HG02884 (cell line): ENCODE measurements around the gene MED27.
A peak's percentile ranks its signal among the peaks of the same experiment; 100 is the strongest.

ENCODE experiments used
- ATAC-seq: cut with Tn5 transposase; IDR thresholded peaks from one replicate; pipeline ENCODE4 v1.9.1; 2021; ENCODE audit warnings: mild to moderate bottlenecking, moderate library complexity; ENCODE audit not compliant: unreplicated experiment

MED27 gene, protein sequence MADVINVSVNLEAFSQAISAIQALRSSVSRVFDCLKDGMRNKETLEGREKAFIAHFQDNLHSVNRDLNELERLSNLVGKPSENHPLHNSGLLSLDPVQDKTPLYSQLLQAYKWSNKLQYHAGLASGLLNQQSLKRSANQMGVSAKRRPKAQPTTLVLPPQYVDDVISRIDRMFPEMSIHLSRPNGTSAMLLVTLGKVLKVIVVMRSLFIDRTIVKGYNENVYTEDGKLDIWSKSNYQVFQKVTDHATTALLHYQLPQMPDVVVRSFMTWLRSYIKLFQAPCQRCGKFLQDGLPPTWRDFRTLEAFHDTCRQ

DNA sequence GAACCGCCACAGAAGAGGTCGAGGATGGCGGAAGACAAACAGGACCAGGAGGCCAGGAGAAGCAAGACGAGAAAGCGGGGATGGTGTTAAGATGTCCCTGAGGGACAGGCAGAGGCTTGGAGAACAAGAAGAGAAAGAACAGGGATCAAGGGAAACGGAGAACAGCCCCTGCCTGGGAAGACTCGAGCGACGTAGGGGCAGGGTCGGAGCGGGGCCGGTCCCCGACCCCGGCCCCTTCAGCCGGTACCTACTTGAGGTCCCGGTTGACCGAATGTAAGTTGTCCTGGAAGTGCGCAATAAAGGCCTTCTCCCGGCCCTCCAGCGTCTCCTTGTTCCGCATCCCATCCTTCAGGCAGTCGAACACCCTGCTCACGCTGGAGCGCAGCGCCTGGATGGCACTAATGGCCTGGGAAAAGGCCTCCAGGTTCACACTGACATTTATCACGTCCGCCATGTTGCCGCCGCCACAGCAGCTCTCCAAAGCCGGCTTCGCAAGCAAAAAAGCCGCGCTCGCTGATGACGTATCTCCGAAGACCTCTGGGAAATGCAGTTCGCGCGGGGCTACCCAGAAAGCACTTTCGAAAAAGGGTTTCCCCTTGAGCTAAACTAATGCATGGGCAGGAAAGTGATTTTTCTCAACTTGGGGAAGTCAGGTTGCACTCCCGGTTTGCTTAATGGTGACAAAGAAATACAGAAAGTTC, at the start of gene MED27:
Gene MED27 (minus strand): TSS at position 477 of the 701 bp plus-strand sequence. CDS start 23 bp downstream, at position 454.
- peak; percentile 82 for ATAC-seq

DNA sequence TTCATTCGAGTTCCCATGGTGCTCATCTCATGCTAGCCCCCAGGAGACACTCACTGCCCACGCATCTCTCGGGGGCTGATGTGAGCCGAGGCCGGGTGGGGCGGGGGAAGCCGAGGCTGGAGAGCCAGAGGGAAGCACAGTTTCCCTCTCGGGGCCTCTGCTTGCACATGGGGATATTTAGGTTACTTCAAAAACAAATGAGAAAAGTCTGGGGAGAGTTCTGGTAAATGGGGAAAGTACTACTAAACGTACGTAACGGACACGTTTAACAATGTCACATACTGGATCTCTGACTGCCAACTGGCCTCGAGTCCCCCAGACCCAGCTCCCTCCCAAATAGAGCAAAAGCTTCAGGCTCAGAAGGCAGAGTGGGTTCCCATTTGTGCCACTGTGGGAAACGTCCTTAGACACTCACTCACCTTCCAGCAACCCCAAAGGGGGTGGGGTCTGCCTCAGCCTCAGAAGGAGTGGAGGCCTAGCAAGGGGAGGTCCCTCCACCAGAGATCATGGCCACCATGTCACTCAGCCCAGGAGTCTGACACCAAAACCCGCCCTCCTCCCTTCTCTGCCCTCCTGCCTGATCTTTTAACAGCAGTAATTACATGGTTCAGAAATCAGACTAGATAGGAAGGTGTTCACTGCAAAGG, 48.3 kb upstream of the MED27 start:
- no peak for ATAC-seq

DNA sequence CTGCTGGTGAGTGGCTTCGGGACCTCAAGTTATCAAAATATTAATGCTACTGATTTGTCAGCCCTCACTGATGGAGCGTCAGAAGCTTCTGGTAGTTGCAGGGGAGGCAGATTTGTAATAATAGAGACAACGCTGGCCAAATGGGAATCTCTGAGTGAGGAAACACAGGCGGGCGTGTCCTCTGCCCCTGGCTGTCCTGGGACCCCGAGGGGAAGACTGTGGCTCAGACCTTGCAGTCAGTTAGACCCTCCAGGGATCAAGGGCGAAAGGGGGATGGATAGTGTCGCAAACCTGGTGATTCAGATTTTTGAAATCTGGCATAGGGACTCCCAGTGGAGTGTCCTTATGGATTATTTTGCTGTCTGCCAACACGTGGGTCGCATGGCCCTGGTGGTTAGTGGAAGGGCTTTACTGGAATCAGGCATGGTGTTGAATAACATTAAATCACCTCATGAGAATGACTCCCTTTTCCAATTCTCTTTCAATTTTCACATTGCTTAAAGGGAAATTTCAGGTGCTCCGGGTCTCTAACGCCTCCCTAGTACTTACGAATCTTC, 47.1 kb upstream of the MED27 start:
- ATAC-seq, result no peak

DNA sequence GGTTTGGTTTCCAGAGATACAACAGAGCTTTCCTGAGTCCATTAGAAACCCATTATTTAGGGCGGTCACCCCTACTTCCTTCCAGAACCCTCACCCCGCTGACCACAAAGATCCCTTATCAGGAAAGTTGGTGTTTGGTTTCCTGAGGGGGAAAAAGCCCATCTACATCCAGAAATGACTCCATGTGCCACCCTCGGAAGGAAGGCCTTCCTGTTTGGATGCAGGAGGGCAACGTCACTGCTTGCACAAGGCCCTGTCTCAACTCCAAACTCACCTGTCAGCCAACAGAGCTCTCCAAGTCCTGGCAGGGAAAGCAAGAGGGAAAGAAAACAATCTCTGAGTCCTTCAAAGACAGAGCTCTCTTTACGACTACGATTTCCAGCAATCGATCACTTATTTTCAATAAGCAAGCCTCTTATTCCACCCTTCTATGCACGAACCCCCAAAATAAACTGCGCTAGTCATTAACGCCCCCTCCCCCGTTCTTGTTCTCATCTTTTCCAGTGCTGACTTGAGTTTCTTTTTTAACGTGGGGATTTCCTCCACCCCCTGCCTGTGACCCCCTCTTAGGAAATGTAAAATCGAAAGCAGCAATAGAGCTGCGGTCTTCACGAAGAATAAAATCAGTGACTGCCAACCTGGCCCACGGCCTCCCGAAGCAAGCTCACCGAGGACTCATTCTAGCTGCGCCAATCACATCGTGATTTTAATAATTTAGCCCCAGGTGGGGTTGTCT, 46.4 kb upstream of the MED27 start:
- no peak for ATAC-seq

DNA sequence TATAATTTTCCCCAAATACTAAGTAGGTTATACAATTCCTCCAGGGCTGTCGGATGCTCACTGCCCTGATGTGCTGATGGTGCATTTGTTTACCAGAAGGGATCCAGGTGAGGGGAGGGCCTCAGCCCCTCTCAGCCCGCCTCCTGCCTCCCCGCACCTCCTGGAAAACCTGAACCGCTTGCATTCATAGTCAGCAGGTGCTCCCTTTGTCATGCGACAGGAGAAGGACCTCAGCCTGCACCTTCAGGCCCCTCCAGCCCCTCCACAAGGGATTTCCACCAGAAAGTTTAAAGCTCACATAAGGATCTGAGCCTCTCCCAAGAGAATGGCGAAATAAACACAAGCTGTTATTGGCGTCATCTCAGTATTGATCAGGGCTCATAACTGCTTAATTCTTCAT, 45.7 kb upstream of the MED27 start:
- no peak for ATAC-seq

DNA sequence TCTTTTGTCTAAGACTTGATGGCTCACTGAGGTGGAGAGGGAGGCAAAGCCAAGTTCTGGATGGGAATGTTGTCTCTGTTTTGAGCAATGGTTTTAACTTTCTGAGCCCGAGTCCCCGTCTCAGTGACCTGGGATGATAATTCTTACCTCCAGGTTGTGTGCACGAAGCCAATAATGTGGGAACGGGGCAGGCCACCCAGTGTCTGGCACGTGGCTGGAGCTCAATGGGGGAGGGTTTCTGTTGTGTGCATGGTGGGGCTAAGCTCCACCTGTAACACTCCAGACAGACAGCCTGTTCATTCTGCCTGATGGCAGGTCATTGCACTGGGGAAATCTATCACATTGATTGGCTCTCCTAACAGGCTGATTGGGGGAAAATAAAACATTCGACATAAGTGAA, 45.1 kb upstream of the MED27 start:
- no peak for ATAC-seq

DNA sequence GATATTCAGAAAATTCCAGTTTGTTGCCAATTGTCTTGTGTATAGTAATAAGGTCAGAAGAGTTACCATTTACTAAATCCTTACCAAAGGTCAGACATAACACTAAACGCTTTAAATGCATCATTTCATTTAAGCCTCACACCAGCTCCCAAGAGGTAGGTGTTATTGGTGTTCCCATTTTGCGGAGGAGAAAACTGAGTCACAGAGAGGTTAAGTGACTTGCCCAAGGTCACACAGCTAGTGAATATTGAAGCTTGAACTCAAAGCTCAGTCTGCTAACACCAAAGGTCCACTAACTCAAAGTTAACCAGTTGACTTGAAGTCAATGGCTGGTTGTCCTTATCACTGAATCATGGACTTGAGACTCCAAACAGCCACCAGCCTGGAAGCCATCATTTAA, 41.4 kb upstream of the MED27 start:
- no peak for ATAC-seq

DNA sequence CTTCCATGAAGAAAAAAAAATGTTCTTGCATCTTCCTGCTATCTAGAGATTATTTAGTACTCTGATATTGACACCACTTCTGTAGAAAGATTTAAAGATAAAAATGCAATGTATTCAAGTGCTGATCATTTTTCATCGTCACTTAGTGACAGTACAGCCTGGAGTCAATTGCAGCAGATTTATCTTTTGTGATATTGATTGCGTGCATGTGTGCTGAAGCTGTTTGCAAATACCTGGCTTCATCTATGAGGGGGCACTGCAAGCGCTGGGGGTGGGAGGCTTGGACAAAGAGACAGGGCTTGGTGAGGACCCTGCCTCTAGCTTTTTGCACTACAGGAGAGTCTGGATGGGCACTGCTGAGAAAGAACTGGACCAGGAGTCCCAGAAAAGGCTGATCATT, 38.0 kb upstream of the MED27 start:
- no peak for ATAC-seq

DNA sequence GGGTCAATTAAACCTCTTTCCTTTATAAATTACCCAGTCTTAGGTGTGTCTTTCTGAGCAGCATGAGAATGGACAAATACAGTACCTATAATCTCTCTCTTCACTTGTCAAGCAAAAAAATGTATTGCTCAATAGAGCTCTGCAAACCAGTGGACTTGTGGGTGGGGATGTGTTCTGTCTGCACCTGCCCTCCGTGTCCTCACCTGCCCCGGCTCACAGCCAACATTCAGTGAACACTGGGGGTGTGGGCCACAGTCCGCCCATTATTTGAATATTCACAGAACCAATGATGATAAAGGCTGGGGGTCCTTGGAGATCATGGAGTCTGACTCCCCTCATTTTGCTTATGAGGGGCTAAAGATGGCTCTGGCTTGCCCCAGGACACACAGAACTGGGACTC, 36.9 kb upstream of the MED27 start:
- no peak for ATAC-seq

DNA sequence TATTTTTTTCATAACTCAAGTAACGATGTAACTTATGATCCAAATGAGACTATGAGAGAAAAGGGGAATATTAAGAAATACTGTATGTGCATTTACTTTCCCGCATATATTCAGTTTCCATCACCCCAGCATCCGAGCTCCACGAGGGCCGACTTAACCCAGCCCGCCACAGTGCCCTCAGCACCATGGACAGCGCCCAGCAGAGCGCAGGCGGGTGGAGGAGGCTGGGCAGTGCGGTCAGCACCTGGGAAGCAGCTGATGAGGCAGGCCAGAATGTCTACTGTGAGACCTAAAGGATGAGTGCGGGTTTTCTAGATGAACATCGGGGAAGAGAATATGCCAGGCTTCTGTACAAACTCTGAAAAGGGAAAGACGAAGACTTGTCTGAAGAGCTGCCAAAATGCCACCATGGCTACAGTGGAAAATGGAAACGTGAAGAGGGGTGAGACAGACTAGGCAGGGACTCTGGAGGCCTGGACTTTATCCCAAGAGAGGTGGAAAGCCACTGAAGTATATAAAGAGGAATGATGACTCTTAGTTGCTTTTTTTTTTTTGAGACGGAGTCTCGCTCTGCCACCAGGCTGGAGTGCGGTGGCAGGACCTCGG, 34.5 kb upstream of the MED27 start:
- ATAC-seq, result no peak

DNA sequence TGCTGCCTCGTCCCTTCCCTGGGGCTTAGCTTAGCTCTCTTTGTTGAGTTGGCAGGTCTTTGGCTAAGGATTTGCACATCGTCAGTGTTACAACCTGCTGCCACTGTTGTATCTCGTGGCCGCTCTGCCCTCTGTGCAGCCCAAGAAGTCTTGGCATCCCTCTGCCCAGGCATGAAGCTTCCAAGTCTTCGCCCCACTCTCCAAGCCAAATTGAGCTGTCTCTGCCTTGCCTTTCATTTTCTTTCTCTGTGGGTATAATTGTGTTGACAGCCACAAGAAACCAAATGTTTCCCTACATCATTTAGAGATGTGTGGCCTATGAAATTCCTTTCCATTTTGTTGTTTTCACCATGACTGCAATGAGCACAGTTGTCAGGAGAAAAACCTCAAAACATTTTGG, 29.6 kb upstream of the MED27 start:
- no peak for ATAC-seq

DNA sequence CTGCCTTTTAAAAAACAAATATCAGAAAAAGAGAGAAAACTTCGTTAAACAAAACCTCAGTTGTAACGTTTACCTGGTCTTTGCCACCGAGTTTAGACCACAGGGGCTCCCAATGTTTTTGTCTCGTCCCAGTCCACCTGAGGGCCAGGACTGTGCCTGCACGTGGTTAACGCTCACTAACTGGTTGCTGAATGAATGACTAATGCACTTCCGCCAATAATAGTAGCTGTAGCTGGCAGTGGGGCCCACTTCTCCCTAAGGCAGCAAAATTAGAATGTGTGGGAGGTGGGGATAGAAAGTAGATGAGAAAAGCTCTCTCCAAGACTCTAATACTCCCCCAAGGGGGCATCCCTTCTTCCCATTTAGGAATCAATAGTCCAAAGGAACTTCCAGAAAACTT, 29.1 kb upstream of the MED27 start:
- no peak for ATAC-seq

DNA sequence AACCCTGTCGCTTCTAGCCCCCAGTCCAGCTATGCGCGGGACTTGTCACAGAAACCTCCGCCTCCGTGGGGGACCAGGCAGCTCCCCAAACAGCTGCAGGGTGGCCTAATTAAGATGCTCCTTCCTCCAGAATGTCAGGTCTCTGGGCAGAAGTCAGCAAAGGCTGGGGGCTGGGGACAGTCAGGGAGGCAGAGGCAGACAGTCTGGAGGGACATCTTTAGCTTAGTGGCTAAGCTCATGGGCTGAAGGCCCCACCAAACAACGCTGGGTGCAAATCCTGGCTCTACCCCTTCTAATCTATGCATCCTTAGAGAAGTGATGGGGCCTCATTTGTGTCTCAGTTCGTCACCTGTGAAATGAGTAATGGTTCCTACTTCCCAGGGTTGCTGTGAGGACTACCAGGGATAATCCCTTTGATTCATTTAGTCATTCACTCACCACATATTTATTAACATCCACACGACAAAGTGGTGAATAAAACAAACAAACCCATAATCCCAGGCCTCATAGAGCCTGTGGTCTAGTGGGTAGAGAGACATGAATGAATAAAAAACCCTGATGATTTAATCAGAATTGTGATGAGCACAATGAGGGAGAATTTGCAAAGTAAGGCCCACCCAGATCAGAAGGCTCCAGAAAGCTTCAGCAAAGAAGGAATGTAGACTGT, 20.2 kb upstream of the MED27 start:
- no peak for ATAC-seq

DNA sequence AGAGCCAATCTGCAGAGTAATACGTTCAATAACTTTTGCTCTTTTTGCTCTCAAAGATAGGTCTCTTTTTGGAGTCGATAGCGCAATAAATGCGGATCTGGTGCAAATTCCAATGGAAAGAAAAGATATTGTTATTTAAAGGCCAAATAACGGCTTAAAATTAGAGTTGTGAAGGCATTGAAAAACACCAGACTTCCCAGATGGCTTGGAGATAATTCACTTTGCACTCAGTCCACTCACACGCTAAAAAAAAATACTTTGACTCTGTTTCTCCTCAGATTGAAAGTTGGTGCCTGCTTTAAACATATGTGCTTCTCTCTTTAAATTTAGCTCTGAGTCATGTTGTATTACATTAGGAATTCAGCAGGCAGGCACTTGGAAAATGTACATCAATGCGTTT, 19.5 kb upstream of the MED27 start:
- ATAC-seq, result no peak

DNA sequence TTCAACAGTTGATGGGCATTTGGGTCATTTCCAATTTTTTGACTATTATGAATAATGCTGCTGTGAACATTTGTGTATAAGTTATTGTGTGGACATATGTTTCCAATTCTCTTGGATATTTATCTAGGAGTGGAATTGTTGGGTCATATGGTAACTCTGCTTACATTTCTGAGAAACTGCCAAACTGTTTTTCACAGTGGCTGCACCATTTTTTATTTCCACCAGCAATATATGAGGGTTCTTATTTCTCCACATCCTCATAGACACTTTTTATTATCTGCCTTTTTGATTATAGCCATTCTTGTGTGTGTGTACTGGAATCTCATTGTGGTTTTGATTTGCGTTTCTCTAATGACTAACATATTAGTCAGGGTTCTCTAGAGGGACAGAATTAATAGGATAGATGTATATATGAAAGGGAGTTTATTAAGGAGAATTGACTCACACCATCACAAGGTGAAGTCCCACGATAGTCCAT, 14.7 kb upstream of the MED27 start:
- ATAC-seq, result no peak

DNA sequence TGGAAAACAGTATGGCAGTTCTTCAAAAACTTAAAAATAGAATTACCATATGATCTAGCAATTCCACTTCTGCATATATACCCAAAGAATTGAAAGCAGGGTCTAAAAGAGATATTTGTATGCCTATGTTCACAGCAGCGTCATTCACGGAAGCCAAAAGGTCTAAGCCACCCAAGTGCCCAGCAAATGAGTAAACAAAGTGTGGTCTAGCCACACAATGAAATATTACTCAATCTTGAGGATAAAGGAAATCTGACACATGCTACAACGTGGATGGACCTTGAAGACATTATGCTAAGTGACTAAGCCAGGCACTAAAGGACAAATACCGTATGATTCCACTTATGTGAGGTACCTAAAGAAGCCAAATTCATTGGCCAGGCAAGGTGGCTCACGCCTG, 11.1 kb upstream of the MED27 start:
- no peak for ATAC-seq

DNA sequence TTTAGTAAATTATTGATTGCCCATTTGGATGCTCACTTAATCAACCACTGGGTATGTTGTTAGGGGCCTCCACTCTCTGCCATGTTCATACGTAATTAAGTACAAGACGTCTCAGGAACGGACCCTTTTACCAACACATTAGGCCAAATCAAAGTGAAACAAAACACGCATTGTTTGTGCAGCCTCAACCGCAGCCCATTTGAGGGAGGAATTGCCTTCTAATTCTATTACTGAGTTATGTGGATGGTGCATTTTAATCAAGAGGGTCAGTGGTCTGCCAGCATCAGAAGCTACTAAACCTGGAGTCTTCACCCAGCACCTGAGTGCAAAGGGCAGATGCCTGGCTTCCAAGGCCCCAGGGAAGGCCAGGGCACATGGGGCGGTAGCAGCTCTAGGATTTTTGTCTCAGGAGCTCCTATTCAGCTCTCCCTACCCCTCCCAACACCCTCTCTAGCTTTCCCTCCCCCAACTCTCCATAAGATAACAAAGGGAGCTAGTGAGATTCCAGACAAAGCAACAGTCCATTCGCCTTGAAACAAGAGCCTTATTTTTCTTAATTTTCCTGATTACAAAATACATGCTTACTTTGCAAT, 7.9 kb upstream of the MED27 start:
- ATAC-seq, result no peak

DNA sequence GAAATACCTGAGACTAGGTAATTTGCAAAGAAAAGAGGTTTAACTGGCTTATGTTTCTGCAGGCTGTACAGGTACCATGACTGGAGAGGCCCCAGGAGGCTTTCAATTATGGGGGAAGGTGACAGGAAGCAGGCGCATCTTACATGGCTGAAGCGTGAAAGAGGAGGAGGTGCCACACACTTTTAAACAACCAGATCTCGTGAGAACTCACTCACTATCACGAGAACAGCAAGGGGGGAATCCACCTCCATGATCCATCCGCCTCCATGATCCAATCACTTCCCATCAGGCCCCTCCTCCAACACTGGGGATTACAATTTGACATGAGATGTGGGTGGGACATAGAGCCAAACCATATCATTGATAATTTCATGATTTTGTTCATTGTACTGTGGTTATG, 2.5 kb upstream of the MED27 start:
- ATAC-seq, result no peak

DNA sequence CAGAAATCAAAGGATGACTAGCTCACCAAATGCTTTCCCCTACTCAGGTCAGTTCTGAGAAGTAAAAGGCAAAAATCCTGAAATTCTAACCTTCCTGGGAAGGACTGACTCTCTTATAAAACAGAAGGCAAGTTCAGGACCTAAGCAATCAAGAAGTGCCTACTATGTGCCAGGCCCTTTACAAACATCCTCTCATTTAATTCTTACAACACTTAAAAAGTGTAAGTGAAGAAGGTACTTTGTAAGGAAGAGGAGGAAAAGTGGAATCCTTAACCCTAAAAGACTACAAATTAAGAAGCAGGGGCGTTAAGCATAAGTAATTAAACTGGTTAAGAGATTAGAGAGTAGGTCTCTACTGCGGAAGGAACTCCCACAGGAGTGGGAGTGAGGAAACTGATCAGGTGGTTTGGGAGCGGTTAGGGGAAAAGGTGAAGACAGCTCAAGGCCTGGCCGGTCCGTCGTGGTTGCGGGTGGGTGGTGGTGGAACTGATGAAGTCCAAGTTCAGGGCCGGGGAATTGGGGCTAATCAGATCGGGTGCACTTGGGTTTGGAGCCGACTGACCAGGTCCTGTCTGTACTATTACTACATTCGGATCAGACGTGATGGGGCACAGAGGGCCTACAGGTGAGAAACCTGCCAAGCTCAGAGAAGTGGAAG, 839 bp downstream of the MED27 start:
- no peak for ATAC-seq
